ENCODE data around the gene LAIR2. TPM values are rescaled to one million over a fixed set of nuclear protein-coding genes. Genes with fewer than 3 reads are reported as not detected.

LAIR2 gene
- total and polyA plus RNA-seq, 10 of the 15 experiments (the other 5 are each of a cell fraction or from before 2014, with no cell fraction given) = not detected

DNA sequence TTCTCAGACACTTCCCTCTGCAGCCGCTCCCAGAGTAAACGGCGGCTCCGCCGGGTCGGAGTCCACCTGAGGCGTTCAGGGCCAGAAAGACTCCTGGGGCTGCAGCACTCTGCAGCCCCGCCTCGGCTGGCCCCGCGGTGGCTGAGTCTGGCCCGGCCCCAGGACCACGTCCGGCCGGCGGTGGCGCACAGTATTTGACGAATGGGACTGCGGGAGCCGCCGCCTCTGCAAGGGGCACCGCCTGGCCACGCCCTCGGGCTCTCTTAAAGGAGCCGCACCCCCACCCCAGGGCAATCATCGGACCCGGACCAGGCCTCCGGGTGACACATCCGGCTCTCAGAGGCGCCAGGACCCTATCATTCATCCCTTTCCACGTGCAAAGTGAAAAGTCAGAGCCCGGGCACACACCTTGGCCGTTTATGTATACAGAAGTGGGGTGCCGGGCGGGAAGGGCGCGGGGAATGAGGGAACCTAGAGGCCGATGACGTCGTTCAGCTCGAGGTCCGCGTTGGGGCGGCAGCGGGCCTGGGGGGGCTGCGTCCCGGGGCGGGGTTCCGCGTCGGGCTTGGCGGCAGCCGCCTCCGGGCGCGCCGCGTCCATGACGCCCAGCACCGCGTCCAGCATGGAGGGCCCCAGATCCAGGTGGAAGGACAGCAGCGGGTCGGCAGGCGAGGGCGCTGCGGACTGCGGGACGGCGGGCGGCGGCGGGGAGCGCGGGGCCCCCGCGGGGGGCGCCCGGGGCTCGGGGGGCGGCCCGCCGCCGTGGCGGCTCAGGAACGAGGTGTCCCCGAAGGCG lies 37.8 kb upstream of the LAIR2 start (continued):
- TF ChIP-seq ETV6 (conservative IDR thresholded peaks at IDR 0.05 in 1 of 2, IDR thresholded peaks at IDR 0.05 in 1 of 2; ENCODE audit: borderline replicate concordance in 1 of 2, low read depth in 1 of 2) (no peak), ASH2L (IDR thresholded peaks at IDR 0.05; ENCODE audit: borderline replicate concordance, low read depth) (no peak), SUPT20H (IDR thresholded peaks at IDR 0.05; ENCODE audit: borderline replicate concordance, control insufficient read depth, low read depth, low read length) (no peak), FOS (IDR thresholded peaks at IDR 0.05; ENCODE audit: borderline replicate concordance, extremely low read depth, insufficient read length) (no peak), POLR2AphosphoS2 (IDR thresholded peaks at IDR 0.05; ENCODE audit: low read depth, low read length) (no peak), CBX5 (IDR thresholded peaks at IDR 0.05; ENCODE audit: low read depth) (no peak), ZNF384 (IDR thresholded peaks at IDR 0.05; ENCODE audit: borderline replicate concordance, low read depth, low read length) (no peak), SMAD1 (IDR thresholded peaks at IDR 0.05; ENCODE audit: low read depth, partially characterized antibody) (no peak), STAT3 (IDR thresholded peaks at IDR 0.05; ENCODE audit: low read depth, low read length) (no peak), MTA3 (IDR thresholded peaks at IDR 0.05; ENCODE audit: borderline replicate concordance, low read length) (no peak)
- TF ChIP-seq, protein P1, sequence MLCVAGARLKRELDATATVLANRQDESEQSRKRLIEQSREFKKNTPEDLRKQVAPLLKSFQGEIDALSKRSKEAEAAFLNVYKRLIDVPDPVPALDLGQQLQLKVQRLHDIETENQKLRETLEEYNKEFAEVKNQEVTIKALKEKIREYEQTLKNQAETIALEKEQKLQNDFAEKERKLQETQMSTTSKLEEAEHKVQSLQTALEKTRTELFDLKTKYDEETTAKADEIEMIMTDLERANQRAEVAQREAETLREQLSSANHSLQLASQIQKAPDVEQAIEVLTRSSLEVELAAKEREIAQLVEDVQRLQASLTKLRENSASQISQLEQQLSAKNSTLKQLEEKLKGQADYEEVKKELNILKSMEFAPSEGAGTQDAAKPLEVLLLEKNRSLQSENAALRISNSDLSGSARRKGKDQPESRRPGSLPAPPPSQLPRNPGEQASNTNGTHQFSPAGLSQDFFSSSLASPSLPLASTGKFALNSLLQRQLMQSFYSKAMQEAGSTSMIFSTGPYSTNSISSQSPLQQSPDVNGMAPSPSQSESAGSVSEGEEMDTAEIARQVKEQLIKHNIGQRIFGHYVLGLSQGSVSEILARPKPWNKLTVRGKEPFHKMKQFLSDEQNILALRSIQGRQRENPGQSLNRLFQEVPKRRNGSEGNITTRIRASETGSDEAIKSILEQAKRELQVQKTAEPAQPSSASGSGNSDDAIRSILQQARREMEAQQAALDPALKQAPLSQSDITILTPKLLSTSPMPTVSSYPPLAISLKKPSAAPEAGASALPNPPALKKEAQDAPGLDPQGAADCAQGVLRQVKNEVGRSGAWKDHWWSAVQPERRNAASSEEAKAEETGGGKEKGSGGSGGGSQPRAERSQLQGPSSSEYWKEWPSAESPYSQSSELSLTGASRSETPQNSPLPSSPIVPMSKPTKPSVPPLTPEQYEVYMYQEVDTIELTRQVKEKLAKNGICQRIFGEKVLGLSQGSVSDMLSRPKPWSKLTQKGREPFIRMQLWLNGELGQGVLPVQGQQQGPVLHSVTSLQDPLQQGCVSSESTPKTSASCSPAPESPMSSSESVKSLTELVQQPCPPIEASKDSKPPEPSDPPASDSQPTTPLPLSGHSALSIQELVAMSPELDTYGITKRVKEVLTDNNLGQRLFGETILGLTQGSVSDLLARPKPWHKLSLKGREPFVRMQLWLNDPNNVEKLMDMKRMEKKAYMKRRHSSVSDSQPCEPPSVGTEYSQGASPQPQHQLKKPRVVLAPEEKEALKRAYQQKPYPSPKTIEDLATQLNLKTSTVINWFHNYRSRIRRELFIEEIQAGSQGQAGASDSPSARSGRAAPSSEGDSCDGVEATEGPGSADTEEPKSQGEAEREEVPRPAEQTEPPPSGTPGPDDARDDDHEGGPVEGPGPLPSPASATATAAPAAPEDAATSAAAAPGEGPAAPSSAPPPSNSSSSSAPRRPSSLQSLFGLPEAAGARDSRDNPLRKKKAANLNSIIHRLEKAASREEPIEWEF (IDR thresholded peaks at IDR 0.05; ENCODE audit: insufficient replicate concordance, low read depth, low read length) = no peak
- TF ChIP-seq, protein P2, sequence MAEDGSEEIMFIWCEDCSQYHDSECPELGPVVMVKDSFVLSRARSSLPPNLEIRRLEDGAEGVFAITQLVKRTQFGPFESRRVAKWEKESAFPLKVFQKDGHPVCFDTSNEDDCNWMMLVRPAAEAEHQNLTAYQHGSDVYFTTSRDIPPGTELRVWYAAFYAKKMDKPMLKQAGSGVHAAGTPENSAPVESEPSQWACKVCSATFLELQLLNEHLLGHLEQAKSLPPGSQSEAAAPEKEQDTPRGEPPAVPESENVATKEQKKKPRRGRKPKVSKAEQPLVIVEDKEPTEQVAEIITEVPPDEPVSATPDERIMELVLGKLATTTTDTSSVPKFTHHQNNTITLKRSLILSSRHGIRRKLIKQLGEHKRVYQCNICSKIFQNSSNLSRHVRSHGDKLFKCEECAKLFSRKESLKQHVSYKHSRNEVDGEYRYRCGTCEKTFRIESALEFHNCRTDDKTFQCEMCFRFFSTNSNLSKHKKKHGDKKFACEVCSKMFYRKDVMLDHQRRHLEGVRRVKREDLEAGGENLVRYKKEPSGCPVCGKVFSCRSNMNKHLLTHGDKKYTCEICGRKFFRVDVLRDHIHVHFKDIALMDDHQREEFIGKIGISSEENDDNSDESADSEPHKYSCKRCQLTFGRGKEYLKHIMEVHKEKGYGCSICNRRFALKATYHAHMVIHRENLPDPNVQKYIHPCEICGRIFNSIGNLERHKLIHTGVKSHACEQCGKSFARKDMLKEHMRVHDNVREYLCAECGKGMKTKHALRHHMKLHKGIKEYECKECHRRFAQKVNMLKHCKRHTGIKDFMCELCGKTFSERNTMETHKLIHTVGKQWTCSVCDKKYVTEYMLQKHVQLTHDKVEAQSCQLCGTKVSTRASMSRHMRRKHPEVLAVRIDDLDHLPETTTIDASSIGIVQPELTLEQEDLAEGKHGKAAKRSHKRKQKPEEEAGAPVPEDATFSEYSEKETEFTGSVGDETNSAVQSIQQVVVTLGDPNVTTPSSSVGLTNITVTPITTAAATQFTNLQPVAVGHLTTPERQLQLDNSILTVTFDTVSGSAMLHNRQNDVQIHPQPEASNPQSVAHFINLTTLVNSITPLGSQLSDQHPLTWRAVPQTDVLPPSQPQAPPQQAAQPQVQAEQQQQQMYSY (CRISPR knock-in tag; IDR thresholded peaks at IDR 0.05) = no peak
- TF ChIP-seq, protein P3, sequence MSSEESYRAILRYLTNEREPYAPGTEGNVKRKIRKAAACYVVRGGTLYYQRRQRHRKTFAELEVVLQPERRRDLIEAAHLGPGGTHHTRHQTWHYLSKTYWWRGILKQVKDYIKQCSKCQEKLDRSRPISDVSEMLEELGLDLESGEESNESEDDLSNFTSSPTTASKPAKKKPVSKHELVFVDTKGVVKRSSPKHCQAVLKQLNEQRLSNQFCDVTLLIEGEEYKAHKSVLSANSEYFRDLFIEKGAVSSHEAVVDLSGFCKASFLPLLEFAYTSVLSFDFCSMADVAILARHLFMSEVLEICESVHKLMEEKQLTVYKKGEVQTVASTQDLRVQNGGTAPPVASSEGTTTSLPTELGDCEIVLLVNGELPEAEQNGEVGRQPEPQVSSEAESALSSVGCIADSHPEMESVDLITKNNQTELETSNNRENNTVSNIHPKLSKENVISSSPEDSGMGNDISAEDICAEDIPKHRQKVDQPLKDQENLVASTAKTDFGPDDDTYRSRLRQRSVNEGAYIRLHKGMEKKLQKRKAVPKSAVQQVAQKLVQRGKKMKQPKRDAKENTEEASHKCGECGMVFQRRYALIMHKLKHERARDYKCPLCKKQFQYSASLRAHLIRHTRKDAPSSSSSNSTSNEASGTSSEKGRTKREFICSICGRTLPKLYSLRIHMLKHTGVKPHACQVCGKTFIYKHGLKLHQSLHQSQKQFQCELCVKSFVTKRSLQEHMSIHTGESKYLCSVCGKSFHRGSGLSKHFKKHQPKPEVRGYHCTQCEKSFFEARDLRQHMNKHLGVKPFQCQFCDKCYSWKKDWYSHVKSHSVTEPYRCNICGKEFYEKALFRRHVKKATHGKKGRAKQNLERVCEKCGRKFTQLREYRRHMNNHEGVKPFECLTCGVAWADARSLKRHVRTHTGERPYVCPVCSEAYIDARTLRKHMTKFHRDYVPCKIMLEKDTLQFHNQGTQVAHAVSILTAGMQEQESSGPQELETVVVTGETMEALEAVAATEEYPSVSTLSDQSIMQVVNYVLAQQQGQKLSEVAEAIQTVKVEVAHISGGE (CRISPR knock-in tag; IDR thresholded peaks at IDR 0.05) = no peak
- TF ChIP-seq, protein P4, sequence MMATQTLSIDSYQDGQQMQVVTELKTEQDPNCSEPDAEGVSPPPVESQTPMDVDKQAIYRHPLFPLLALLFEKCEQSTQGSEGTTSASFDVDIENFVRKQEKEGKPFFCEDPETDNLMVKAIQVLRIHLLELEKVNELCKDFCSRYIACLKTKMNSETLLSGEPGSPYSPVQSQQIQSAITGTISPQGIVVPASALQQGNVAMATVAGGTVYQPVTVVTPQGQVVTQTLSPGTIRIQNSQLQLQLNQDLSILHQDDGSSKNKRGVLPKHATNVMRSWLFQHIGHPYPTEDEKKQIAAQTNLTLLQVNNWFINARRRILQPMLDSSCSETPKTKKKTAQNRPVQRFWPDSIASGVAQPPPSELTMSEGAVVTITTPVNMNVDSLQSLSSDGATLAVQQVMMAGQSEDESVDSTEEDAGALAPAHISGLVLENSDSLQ (IDR thresholded peaks at IDR 0.05) = no peak
